ENCODE results near the gene LAMA3. TPM values are rescaled to one million over a fixed set of nuclear protein-coding genes. Genes with fewer than 3 reads are reported as not detected.

The LAMA3 gene
- total and polyA plus RNA-seq, 2 donors (not counting 1 experiment from before 2014, with no cell fraction given): 0.75 to 13.2 TPM

GRCh38 chr18:23811176-23811575, 121.9 kb downstream of the LAMA3 start:
- Histone ChIP-seq H3K79me2 (ENCODE audit: control insufficient read depth, insufficient read depth, low read length) (no peaks in the 10 kb centered on the region), H3K4me3 (replicated peaks in 1 of 4; ENCODE audit: control extremely low read depth in 1 of 4, insufficient read depth in 1 of 4, low read depth in 3 of 4, low read length in 4 of 4) (no peak overlapping the region), H3K27me3 (ENCODE audit: control insufficient read depth, insufficient read depth, low read length) (no peaks in the 10 kb centered on the region), H3K27ac (ENCODE audit: insufficient read depth, low read length) (no peak overlapping the region), H3K36me3 (ENCODE audit: control insufficient read depth, insufficient read depth, low read length) (no peaks in the 10 kb centered on the region), H3K9ac (ENCODE audit: insufficient read depth, low read length) (no peak overlapping the region), H3K9me3 (ENCODE audit: control insufficient read depth, insufficient read depth, low read depth, low read length) (no peaks in the 10 kb centered on the region), H3K4me1 (ENCODE audit: control insufficient read depth, extremely low read depth, insufficient read depth, low read length) (no peaks in the 10 kb centered on the region), H2AFZ (ENCODE audit: low read length) (no peak overlapping the region), H3K4me2 (ENCODE audit: extremely low read depth, insufficient read depth, low read length) (no peak overlapping the region), H4K20me1 (ENCODE audit: control insufficient read depth, extremely low read depth, insufficient read depth, low read length) (no peaks in the 10 kb centered on the region)
- TF ChIP-seq CTCF (conservative IDR thresholded peaks at IDR 0.05 in 1 of 2, IDR thresholded peaks at IDR 0.05 in 1 of 2; ENCODE audit: low read depth in 1 of 2, low read length in 2 of 2) (no peak), EZH2 (IDR thresholded peaks at IDR 0.05; ENCODE audit: low read length, missing control alignments) (no peak)
- no peak for DNase-seq (ENCODE audit: low read depth in 2 of 2)

- H3K9me3 ChIP-seq (ENCODE audit: control insufficient read depth, insufficient read depth, low read depth, low read length): no peaks in the 10 kb centered on the region
- H4K20me1 ChIP-seq (ENCODE audit: control insufficient read depth, extremely low read depth, insufficient read depth, low read length): no peaks in the 10 kb centered on the region
- H3K36me3 ChIP-seq (ENCODE audit: control insufficient read depth, insufficient read depth, low read length): no peaks in the 10 kb centered on the region
- no peak overlapping the region for H3K27ac ChIP-seq (ENCODE audit: insufficient read depth, low read length)
- no peaks in the 10 kb centered on the region for H3K4me1 ChIP-seq (ENCODE audit: control insufficient read depth, extremely low read depth, insufficient read depth, low read length)
- TF ChIP-seq EZH2 (IDR thresholded peaks at IDR 0.05; ENCODE audit: low read length, missing control alignments): no peak
- peak; percentile 13 to 48 for TF ChIP-seq CTCF (conservative IDR thresholded peaks at IDR 0.05 in 1 of 2, IDR thresholded peaks at IDR 0.05 in 1 of 2; ENCODE audit: low read depth in 1 of 2, low read length in 2 of 2)
- H3K4me3 ChIP-seq (replicated peaks in 1 of 4; ENCODE audit: control extremely low read depth in 1 of 4, insufficient read depth in 1 of 4, low read depth in 3 of 4, low read length in 4 of 4): no peak overlapping the region
- no peak overlapping the region for H3K4me2 ChIP-seq (ENCODE audit: extremely low read depth, insufficient read depth, low read length)
- peak; percentile 12 to 49 for DNase-seq (ENCODE audit: low read depth in 2 of 2)
- H3K9ac ChIP-seq (ENCODE audit: insufficient read depth, low read length): no peak overlapping the region
- H2AFZ ChIP-seq (ENCODE audit: low read length): no peak overlapping the region
- H3K79me2 ChIP-seq (ENCODE audit: control insufficient read depth, insufficient read depth, low read length): no peaks in the 10 kb centered on the region
- no peaks in the 10 kb centered on the region for H3K27me3 ChIP-seq (ENCODE audit: control insufficient read depth, insufficient read depth, low read length)
These were observed 123.5 kb downstream of the LAMA3 start for GRCh38 chr18:23812546-23813440.

GRCh38 chr18:23814991-23815614, 125.8 kb downstream of the LAMA3 start:
- H3K9me3 ChIP-seq (ENCODE audit: control insufficient read depth, insufficient read depth, low read depth, low read length): no peaks in the 10 kb centered on the region
- no peak overlapping the region for H3K4me2 ChIP-seq (ENCODE audit: extremely low read depth, insufficient read depth, low read length)
- H3K9ac ChIP-seq (ENCODE audit: insufficient read depth, low read length): no peak overlapping the region
- no peaks in the 10 kb centered on the region for H3K27me3 ChIP-seq (ENCODE audit: control insufficient read depth, insufficient read depth, low read length)
- H3K4me1 ChIP-seq (ENCODE audit: control insufficient read depth, extremely low read depth, insufficient read depth, low read length): no peaks in the 10 kb centered on the region
- no peaks in the 10 kb centered on the region for H3K36me3 ChIP-seq (ENCODE audit: control insufficient read depth, insufficient read depth, low read length)
- TF ChIP-seq EZH2 (IDR thresholded peaks at IDR 0.05; ENCODE audit: low read length, missing control alignments) (no peak), CTCF (conservative IDR thresholded peaks at IDR 0.05 in 1 of 2, IDR thresholded peaks at IDR 0.05 in 1 of 2; ENCODE audit: low read depth in 1 of 2, low read length in 2 of 2) (no peak)
- no peak overlapping the region for H2AFZ ChIP-seq (ENCODE audit: low read length)
- no peak for DNase-seq (ENCODE audit: low read depth in 2 of 2)
- no peaks in the 10 kb centered on the region for H3K79me2 ChIP-seq (ENCODE audit: control insufficient read depth, insufficient read depth, low read length)
- H4K20me1 ChIP-seq (ENCODE audit: control insufficient read depth, extremely low read depth, insufficient read depth, low read length): no peaks in the 10 kb centered on the region
- H3K27ac ChIP-seq (ENCODE audit: insufficient read depth, low read length): no peak overlapping the region
- H3K4me3 ChIP-seq (replicated peaks in 1 of 4; ENCODE audit: control extremely low read depth in 1 of 4, insufficient read depth in 1 of 4, low read depth in 3 of 4, low read length in 4 of 4): no peak overlapping the region
